NCI-H748 (cell line): ENCODE results near the gene PARVG.
"Not testable (repeated sequence)": the region's sequence is repeated elsewhere in the genome, so short reads cannot be mapped to it uniquely, and the experiment has no call there.

Experiments
- DNase-seq: peaks from one replicate; lab custom pipeline; 2025; ENCODE audit not compliant: unreplicated experiment; lab: John Stamatoyannopoulos, UW

The PARVG gene

DNA sequence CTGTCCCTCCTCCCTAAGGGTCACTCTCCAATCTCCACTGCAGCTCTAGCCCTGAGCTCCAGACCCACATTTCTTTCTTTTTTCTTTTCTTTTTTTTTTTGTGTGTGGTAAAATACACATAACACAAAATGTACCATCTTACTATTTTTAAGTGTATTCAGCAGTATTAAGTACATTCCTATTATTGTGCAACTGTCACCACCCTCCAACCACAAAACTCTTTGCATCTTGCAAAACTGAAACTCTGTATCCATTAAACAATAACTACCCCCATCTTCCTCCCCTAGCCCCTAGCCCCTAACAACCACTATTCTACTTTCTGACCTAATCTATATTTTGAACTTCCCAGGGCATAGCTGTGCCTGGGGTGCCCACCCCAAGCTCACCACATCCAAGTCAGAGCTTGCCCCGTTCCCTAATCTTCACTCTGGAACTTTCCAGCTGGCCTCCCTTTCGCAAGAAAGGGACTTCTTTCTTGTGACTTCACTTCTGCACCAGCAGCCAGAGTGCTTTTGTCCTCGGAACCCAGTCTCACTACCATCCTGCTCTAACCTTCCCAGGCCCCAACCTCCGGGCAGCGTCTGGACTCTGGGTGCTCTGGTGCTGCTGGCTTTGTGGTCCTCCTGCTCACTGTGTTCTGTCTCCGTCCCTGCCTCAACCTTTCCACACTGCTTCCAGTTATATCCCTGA, 30.7 kb downstream of the PARVG start:
- DNase-seq = no peak

- DNase-seq = no peak
Measured at GRCh38 chr22:44211946-44212930, 31.5 kb downstream of the PARVG start.

GRCh38 chr22:44212936-44213335, 32.2 kb downstream of the PARVG start:
- no peak for DNase-seq

DNA sequence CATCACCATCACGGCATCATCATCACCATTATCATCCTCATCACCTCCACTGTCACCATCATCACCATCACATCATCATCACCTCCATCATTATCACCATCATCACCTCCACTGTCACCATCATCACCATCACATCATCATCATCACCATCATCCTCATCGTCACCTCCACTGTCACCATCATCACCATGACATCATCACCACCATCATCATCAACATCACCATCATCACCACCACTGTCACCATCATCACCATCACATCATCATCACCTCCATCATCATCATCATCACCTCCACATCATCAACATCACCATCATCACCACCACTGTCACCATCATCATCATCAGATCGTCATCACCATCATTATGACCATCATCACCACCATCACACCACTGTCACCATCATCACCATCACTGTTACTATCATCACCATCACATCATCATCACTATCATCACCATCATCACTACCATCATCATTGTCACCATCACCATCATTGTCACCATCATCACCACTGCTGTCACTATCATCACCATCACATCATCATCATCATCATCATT, 32.8 kb downstream of the PARVG start:
- no peak for DNase-seq

DNA sequence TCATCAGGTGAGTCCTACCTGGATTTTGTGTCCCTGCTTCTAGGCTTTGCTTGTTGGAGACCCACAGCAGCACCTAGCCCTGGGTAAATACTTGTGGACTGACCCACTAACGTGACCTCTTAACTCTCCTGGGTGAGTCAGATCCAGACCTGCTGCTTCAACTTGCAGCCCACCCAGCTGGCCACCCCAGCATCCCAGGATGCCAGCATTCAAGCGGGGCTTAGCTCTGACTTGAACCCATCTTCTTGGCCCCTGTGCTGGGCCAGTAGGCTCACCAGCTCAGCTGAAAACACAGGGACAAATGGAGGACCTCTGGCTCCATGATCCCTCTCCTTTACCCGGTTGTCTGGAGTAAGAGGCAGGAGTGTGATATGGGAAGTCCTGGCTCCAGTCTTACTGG, 33.5 kb downstream of the PARVG start:
- DNase-seq = no peak

GRCh38 chr22:44214764-44215163, 34.0 kb downstream of the PARVG start:
- no peak for DNase-seq

- no peak for DNase-seq
Measured at GRCh38 chr22:44215287-44215686, 34.6 kb downstream of the PARVG start.

DNA sequence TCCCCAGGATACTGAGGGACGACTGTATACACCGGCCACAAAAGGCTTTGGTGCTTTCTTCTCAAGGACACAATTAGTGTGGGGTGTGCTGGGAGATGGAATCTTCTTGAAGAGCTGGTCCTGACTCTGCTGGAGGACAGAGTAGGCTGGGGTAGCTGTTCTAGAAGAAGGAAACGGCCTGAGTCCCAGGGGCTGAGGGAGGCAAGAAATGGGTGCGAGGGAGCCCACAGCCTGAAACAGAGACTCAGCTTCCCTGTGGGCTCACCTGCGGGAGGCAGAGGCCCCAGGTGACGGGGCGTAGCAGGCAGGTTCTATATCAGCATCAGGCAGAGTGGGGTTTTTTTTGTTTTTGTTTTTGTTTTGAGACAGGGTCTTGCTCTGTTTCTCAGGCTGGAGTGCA, 36.6 kb downstream of the PARVG start:
- DNase-seq = no peak

- no peak for DNase-seq
Measured at GRCh38 chr22:44218071-44218470, 37.3 kb downstream of the PARVG start.

GRCh38 chr22:44219101-44219870, 38.6 kb downstream of the PARVG start:
- DNase-seq = no peak

GRCh38 chr22:44220727-44221680, 40.3 kb downstream of the PARVG start:
- no peak for DNase-seq

DNA sequence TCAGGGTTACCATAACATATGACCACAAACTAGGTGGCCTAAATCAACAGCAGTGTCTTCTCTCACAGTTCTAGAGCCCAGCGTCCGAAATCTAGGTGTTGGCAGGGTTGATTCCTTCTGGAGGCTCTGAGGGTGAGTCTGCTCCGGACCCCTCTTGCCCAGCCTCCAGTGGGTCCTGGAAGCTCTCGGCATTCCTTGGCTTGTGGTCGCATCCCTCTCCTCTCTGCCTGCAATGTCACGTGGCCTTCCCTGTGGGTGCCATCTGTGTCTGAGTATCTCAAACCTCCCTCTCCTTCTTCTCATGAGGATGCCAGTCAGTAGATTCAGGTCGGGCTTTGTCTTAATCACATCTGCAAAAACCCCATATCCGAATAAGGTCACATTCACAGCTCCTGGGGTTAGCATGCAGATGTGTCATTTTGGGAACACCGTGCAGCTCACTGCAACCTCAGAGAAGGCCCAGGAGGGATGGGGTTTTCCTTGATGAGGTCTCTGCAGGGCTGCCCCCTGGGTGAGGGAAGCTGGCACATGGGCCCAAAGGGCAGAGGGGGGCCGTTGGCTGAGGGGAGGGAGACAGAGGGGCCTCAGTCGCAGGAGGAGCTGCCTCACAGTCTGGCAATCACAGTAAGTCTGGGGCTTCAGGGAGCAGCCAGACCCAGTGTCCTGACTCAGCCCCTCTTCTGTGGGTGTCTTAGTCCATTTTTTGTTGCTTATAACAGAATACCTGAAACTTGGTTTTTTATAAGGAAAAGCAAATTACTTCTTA, 41.2 kb downstream of the PARVG start:
- DNase-seq = no peak

DNA sequence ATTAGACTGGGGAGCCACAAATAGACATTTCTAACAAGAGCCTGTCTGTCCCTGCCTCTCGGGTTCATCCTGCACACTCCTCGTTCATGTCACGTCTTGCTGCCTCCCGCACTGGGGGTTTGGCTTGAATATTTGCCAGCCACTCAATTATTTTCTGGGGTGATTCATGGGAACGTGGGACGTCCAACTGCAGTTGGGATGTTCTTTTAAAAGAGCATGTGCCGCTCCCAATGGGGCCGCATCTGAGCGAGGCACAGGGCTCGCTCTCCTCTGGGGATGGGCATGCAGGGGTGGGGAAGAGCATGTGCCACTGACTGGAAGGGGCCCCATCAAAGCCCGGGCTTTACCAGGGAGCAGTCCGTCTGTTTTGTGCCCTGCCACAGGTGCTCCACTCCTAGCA, 43.4 kb downstream of the PARVG start:
- DNase-seq = no peak

GRCh38 chr22:44225091-44225689, 44.5 kb downstream of the PARVG start:
- DNase-seq = no peak

- no peak for DNase-seq
Measured at GRCh38 chr22:44225812-44226211, 45.1 kb downstream of the PARVG start.

DNA sequence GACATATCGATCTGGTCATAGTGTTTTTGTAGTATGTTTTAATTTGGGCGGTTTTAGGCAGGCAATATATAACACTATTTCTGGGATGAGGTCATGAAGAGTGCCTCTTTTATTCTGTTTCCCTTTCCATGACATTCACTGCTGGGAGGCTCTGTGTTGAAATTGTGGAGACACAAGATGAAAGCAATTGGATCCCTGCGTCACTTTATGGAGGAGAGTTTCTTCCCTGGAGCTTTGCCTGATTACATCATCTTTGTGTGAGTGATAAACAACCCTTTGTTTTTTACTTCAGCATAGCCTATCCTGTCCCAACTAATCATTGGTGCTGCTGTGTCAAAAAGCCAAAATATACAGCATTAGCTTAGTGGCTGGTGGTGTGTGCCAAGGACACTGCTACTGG, 48.6 kb downstream of the PARVG start:
- no peak for DNase-seq

DNA sequence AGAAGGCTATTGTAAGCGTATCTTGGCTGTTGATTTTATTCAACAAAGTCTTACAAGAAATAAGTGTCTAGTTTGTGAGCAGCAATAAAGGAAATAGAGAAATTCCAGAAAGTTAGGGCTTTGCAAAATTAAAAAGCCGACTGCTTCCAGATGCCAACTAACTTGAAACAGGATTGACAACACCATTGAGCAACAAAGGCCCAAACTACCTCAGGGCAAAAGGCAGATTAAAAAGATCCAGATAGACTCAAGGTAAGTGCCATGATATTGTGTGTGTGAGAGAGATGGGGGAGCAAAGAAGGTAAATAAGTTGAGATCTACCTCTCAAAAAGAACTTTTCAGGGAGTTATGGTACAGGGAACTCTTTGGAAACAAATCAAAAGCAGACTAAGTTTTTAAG, 49.1 kb downstream of the PARVG start:
- DNase-seq = no peak

DNA sequence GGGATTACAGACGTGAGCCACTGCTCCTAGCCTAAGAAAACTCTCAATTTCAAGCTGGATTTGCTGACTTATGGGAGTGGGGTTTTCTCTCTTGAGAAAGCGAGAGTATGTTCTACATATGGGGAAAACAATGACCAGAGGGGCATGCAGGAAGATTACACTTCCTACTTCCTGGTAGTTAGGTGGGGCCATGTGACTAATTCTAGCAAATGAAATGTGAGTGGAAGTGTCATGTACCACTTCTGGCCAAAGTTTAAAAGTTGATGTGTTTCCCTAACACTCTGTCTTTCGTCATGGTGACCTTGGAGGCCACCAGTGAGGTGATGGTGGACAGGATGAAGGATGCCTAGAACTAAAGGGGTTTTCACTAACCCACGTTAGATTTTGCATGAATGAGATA, 50.5 kb downstream of the PARVG start:
- DNase-seq = no peak

GRCh38 chr22:44234372-44234771, 53.6 kb downstream of the PARVG start:
- DNase-seq = not testable (repeated sequence)
